GM23338 (cell line): ENCODE data around the gene IFI16. TPM values are rescaled to one million over a fixed set of nuclear protein-coding genes. Genes with fewer than 3 reads are reported as not detected.

Source experiments
- ATAC-seq: fragments of 200-7000 bp; cut with Tn5 transposase; 3 replicates; pipeline ENCODE4 v1.9.1; 2020
- DNase-seq: peaks from one replicate; pipeline ENCODE4 v3.0.0-alpha.2; 2015; ENCODE audit warnings: low spot score
- H2AFZ ChIP-seq: fragments of 200-600 bp; sonication (generic); 2 replicates; pipeline ENCODE4 v1.8.0; 2016; ENCODE audit warnings: antibody characterized with exemption, mild to moderate bottlenecking, moderate library complexity
- H3F3A ChIP-seq: fragments of 200-600 bp; sonication (generic); replicated peaks from 2 replicates; pipeline ENCODE4 v1.8.0; 2017; ENCODE audit warnings: antibody characterized with exemption, mixed run types, low read depth
- H3K27ac ChIP-seq: fragments of 200-600 bp; sonication (generic); 2 replicates; pipeline ENCODE4 v1.6.1; 2016; ENCODE audit warnings: low read depth
- H3K27me3 ChIP-seq: fragments of 200-600 bp; sonication (generic); 2 replicates; pipeline ENCODE4 v1.8.0; 2016; ENCODE audit warnings: mild to moderate bottlenecking, mixed run types, moderate library complexity; ENCODE audit not compliant: insufficient read depth
- H3K36me3 ChIP-seq: fragments of 200-600 bp; sonication (generic); 2 replicates; pipeline ENCODE4 v1.8.0; 2016; ENCODE audit warnings: mild to moderate bottlenecking; ENCODE audit not compliant: insufficient read depth
- H3K4me1 ChIP-seq: fragments of 200-600 bp; sonication (generic); 2 replicates; pipeline ENCODE4 v1.8.0; 2016; ENCODE audit warnings: mild to moderate bottlenecking, moderate library complexity; ENCODE audit not compliant: insufficient read depth
- H3K4me2 ChIP-seq: fragments of 200-600 bp; sonication (generic); 2 replicates; pipeline ENCODE4 v1.7.1; 2017; ENCODE audit warnings: mixed run types
- H3K4me3 ChIP-seq: fragments of 200-600 bp; sonication (generic); 2 replicates; pipeline ENCODE4 v1.6.1; 2016; ENCODE audit warnings: mixed run types
- H3K79me2 ChIP-seq: fragments of 200-600 bp; sonication (generic); replicated peaks from 2 replicates; pipeline ENCODE4 v1.8.0; 2017; ENCODE audit warnings: mild to moderate bottlenecking; ENCODE audit not compliant: insufficient read depth
- H3K9me2 ChIP-seq: fragments of 200-600 bp; sonication (generic); 2 replicates; pipeline ENCODE4 v1.8.0; 2017; ENCODE audit not compliant: insufficient read depth
- H4K20me1 ChIP-seq: fragments of 200-600 bp; sonication (generic); replicated peaks from 2 replicates; pipeline ENCODE4 v1.8.0; 2017; ENCODE audit warnings: mild to moderate bottlenecking; ENCODE audit not compliant: insufficient read depth
- H3K27ac Mint-ChIP-seq: 2 replicates; pipeline ENCODE4 v1.8.0; 2020; ENCODE audit warnings: inconsistent platforms, mild to moderate bottlenecking, moderate library complexity, mixed read lengths
- H3K27me3 Mint-ChIP-seq: 3 replicates; pipeline ENCODE4 v1.8.0; 2022; ENCODE audit warnings: low read depth, mild to moderate bottlenecking, moderate library complexity, mixed read lengths, inconsistent platforms; ENCODE audit not compliant: insufficient read depth, poor library complexity
- H3K36me3 Mint-ChIP-seq: 3 replicates; pipeline ENCODE4 v1.8.0; 2021; ENCODE audit warnings: low read depth, mild to moderate bottlenecking, inconsistent platforms, moderate library complexity, mixed read lengths
- H3K4me1 Mint-ChIP-seq: 3 replicates; pipeline ENCODE4 v1.8.0; 2020; ENCODE audit warnings: mild to moderate bottlenecking, inconsistent platforms, mixed read lengths
- H3K4me3 Mint-ChIP-seq: 3 replicates; pipeline ENCODE4 v1.8.0; 2021; ENCODE audit warnings: moderate library complexity, mild to moderate bottlenecking, inconsistent platforms, mixed read lengths
- H3K9me3 Mint-ChIP-seq: 3 replicates; pipeline ENCODE4 v1.8.0; 2020; ENCODE audit warnings: moderate library complexity, mild to moderate bottlenecking, inconsistent platforms, mixed read lengths
- CREB1 ChIP-seq: fragments of 250-450 bp; sonication (Bioruptor Pico); IDR thresholded peaks from 2 replicates; pipeline ENCODE4 v1.5.0; 2020; ENCODE audit warnings: low read depth, mild to moderate bottlenecking, moderate library complexity
- ETS1 ChIP-seq: IDR thresholded peaks from 2 replicates; pipeline ENCODE4 v1.6.1; 2016; ENCODE audit warnings: antibody characterized with exemption
- EZH2 ChIP-seq: fragments of 200-600 bp; sonication (generic); IDR thresholded peaks from one replicate; pipeline ENCODE4 v1.8.0; 2017; ENCODE audit warnings: antibody characterized with exemption, mild to moderate bottlenecking, low read depth; ENCODE audit not compliant: unreplicated experiment
- EZH2phosphoT487 ChIP-seq: fragments of 200-600 bp; sonication (generic); IDR thresholded peaks from one replicate; pipeline ENCODE4 v1.8.1; 2018; ENCODE audit warnings: antibody characterized with exemption; ENCODE audit not compliant: unreplicated experiment
- JUNB ChIP-seq: IDR thresholded peaks from one replicate; pipeline ENCODE4 v1.6.1; 2016; ENCODE audit warnings: antibody characterized with exemption; ENCODE audit not compliant: unreplicated experiment
- NANOG ChIP-seq: IDR thresholded peaks from 2 replicates; pipeline ENCODE4 v1.6.1; 2016; ENCODE audit warnings: antibody characterized with exemption, borderline replicate concordance
- POLR2AphosphoS5 ChIP-seq: IDR thresholded peaks from 2 replicates; pipeline ENCODE4 v1.6.1; 2016; ENCODE audit warnings: antibody characterized with exemption, low read depth
- STAT1 ChIP-seq: IDR thresholded peaks from one replicate; pipeline ENCODE4 v1.6.1; 2016; ENCODE audit warnings: antibody characterized with exemption; ENCODE audit not compliant: unreplicated experiment
- ZNF114 ChIP-seq: fragments of 250-450 bp; sonication (Bioruptor Pico); IDR thresholded peaks from 2 replicates; pipeline ENCODE4 v1.5.0; 2020; ENCODE audit warnings: mild to moderate bottlenecking, moderate library complexity
- ZNF331 ChIP-seq: fragments of 250-450 bp; sonication (Bioruptor Pico); IDR thresholded peaks from 2 replicates; pipeline ENCODE4 v1.5.0; 2020; ENCODE audit warnings: low read depth, mild to moderate bottlenecking, moderate library complexity
- ZNF462 ChIP-seq: fragments of 250-450 bp; sonication (Bioruptor Pico); IDR thresholded peaks from 2 replicates; pipeline ENCODE4 v1.5.0; 2020; ENCODE audit warnings: mild to moderate bottlenecking, moderate library complexity
- polyA plus RNA-seq: library from polyadenylated mRNA; unstranded; fragments of >200 nt; fragmentation: Nextera tagmentation; extraction: Ambion mirVana; gene quantifications from 2 replicates; pipeline ENCODE4 v1.2.1, GENCODE V29; 2016
- total RNA-seq: library from RNA; depleted of rRNA; stranded (reverse); fragments of >200 nt; shearing (Covaris generic); gene quantifications from 2 replicates; pipeline ENCODE4 v1.2.3, GENCODE V29; 2014
- TF ChIP-seq, protein P1 (sequence below), 2 experiments: fragments of 200-600 bp in 1 of 2; sonication (generic) in 1 of 2; conservative IDR thresholded peaks; 2 replicates each; pipeline versions ENCODE4 v1.5.1 to v1.6.1; 2016 to 2017; ENCODE audit warnings: antibody characterized with exemption in 2 of 2, low read depth in 2 of 2, mild to moderate bottlenecking in 2 of 2, moderate library complexity in 1 of 2
- TF ChIP-seq, protein P2 (sequence below): IDR thresholded peaks from one replicate; pipeline ENCODE4 v1.6.1; 2018; ENCODE audit warnings: antibody characterized with exemption; ENCODE audit not compliant: unreplicated experiment

Gene IFI16
- total and polyA plus RNA-seq, 2 experiments from 2014 or later: 0.31 to 2.1 TPM

GRCh38 chr1:158999316-159000069 is 10.2 kb upstream of the IFI16 start:
- H3K4me3 ChIP-seq: peak overlapping the region; percentile 50
- peaks cover 16% of the 10 kb centered on the region for H3K4me1 Mint-ChIP-seq
- no peaks in the 10 kb centered on the region for H4K20me1 ChIP-seq
- peaks cover 14% of the 10 kb centered on the region for H3K27me3 ChIP-seq
- H3F3A ChIP-seq: no peaks in the 10 kb centered on the region
- no peaks in the 10 kb centered on the region for H3K36me3 ChIP-seq
- DNase-seq (peak; percentile 97), ATAC-seq (peak; percentile 95)
- peaks cover 14% of the 10 kb centered on the region for H3K27me3 Mint-ChIP-seq
- H3K27ac ChIP-seq: peak overlapping the region; percentile 58; the same call in 1 of the 2 replicates
- TF ChIP-seq ZNF114 (CRISPR knock-in tag) (peak; percentile 79; the same call in 1 of the 2 replicates), JUNB (no peak), POLR2AphosphoS5 (0 out of 2 replicates have a peak, but pooled peaks have one; percentile 22), EZH2phosphoT487 (no peak), ETS1 (no peak), ZNF331 (no peak), CREB1 (CRISPR knock-in tag) (peak; percentile 54; the same call in 1 of the 2 replicates), EZH2 (no peak), ZNF462 (CRISPR knock-in tag) (no peak), NANOG (peak; percentile 36; the same call in 1 of the 2 replicates), STAT1 (no peak)
- TF ChIP-seq, protein P1, sequence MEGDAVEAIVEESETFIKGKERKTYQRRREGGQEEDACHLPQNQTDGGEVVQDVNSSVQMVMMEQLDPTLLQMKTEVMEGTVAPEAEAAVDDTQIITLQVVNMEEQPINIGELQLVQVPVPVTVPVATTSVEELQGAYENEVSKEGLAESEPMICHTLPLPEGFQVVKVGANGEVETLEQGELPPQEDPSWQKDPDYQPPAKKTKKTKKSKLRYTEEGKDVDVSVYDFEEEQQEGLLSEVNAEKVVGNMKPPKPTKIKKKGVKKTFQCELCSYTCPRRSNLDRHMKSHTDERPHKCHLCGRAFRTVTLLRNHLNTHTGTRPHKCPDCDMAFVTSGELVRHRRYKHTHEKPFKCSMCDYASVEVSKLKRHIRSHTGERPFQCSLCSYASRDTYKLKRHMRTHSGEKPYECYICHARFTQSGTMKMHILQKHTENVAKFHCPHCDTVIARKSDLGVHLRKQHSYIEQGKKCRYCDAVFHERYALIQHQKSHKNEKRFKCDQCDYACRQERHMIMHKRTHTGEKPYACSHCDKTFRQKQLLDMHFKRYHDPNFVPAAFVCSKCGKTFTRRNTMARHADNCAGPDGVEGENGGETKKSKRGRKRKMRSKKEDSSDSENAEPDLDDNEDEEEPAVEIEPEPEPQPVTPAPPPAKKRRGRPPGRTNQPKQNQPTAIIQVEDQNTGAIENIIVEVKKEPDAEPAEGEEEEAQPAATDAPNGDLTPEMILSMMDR (conservative IDR thresholded peaks at IDR 0.05; ENCODE audit: low read depth in 2 of 2): no peak
- TF ChIP-seq, protein P2, sequence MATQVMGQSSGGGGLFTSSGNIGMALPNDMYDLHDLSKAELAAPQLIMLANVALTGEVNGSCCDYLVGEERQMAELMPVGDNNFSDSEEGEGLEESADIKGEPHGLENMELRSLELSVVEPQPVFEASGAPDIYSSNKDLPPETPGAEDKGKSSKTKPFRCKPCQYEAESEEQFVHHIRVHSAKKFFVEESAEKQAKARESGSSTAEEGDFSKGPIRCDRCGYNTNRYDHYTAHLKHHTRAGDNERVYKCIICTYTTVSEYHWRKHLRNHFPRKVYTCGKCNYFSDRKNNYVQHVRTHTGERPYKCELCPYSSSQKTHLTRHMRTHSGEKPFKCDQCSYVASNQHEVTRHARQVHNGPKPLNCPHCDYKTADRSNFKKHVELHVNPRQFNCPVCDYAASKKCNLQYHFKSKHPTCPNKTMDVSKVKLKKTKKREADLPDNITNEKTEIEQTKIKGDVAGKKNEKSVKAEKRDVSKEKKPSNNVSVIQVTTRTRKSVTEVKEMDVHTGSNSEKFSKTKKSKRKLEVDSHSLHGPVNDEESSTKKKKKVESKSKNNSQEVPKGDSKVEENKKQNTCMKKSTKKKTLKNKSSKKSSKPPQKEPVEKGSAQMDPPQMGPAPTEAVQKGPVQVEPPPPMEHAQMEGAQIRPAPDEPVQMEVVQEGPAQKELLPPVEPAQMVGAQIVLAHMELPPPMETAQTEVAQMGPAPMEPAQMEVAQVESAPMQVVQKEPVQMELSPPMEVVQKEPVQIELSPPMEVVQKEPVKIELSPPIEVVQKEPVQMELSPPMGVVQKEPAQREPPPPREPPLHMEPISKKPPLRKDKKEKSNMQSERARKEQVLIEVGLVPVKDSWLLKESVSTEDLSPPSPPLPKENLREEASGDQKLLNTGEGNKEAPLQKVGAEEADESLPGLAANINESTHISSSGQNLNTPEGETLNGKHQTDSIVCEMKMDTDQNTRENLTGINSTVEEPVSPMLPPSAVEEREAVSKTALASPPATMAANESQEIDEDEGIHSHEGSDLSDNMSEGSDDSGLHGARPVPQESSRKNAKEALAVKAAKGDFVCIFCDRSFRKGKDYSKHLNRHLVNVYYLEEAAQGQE: no peak
- H3K79me2 ChIP-seq: no peaks in the 10 kb centered on the region
- H3K27ac Mint-ChIP-seq: peak overlapping the region; percentile 95
- H3K9me3 Mint-ChIP-seq: peaks cover 4% of the 10 kb centered on the region; the same call in 1 of the 3 replicates
- no peaks in the 10 kb centered on the region for H3K9me2 ChIP-seq
- H3K4me3 Mint-ChIP-seq: peak overlapping the region; percentile 74
- no peak overlapping the region for H2AFZ ChIP-seq
- H3K4me2 ChIP-seq: peak overlapping the region; percentile 75
- peaks cover 17% of the 10 kb centered on the region; the same call in 1 of the 2 replicates for H3K4me1 ChIP-seq
- no peaks in the 10 kb centered on the region for H3K36me3 Mint-ChIP-seq
